HFFc6 (cell line): ENCODE results near the gene RPS13. TPM values are rescaled to one million over a fixed set of nuclear protein-coding genes. Genes with fewer than 3 reads are reported as not detected.
"Not testable (repeated sequence)": the region's sequence is repeated elsewhere in the genome, so short reads cannot be mapped to it uniquely, and the experiment has no call there.

Experiments used
- DNase-seq: peaks from one replicate; pipeline ENCODE4 v3.0.0-alpha.2; 2018
- H3K27ac Mint-ChIP-seq: 2 replicates; pipeline ENCODE4 v1.8.0; 2020; ENCODE audit warnings: mild to moderate bottlenecking, mixed read lengths
- H3K27me3 Mint-ChIP-seq: 2 replicates; pipeline ENCODE4 v1.8.0; 2021; ENCODE audit warnings: mild to moderate bottlenecking, moderate library complexity, mixed read lengths; ENCODE audit not compliant: insufficient read depth
- H3K36me3 Mint-ChIP-seq: 2 replicates; pipeline ENCODE4 v1.8.0; 2021; ENCODE audit warnings: low read depth, mixed read lengths
- H3K4me1 Mint-ChIP-seq: 2 replicates; pipeline ENCODE4 v1.8.0; 2020; ENCODE audit warnings: low read depth, mixed read lengths
- H3K4me3 Mint-ChIP-seq: 2 replicates; pipeline ENCODE4 v1.8.0; 2020; ENCODE audit warnings: mild to moderate bottlenecking, moderate library complexity, mixed read lengths
- H3K9me3 Mint-ChIP-seq: 2 replicates; pipeline ENCODE4 v1.8.0; 2020; ENCODE audit warnings: mild to moderate bottlenecking, mixed read lengths
- CTCF ChIP-seq: fragments of 200-600 bp; sonication (generic); IDR thresholded peaks from 2 replicates; pipeline ENCODE4 v1.5.0; 2021; ENCODE audit warnings: antibody characterized with exemption, mild to moderate bottlenecking
- total RNA-seq, 6 experiments: library from RNA; stranded (reverse); fragmentation: NEBNext Ultra II Directional; extraction: Animal tissue kit (Norgen Biotek cat#: 25700); gene quantifications; 2 replicates in 1 of 6; 3 replicates in 5 of 6; pipeline ENCODE4 v1.2.3, GENCODE V29; 2021

Gene RPS13
- total RNA-seq, 6 experiments from 2014 or later = 965 to 1,115 (median 1,072) TPM

- Mint-ChIP-seq H3K9me3 (no peaks in the 10 kb centered on the region), H3K27me3 (peaks cover 3% of the 10 kb centered on the region; the same call in 1 of the 2 replicates), H3K4me3 (no peak overlapping the region), H3K36me3 (no peaks in the 10 kb centered on the region), H3K4me1 (no peaks in the 10 kb centered on the region), H3K27ac (no peak overlapping the region)
- TF ChIP-seq CTCF = no peak
- no peak for DNase-seq
These were observed 30.8 kb downstream of the RPS13 start for GRCh38 chr11:17046690-17047089.

DNA sequence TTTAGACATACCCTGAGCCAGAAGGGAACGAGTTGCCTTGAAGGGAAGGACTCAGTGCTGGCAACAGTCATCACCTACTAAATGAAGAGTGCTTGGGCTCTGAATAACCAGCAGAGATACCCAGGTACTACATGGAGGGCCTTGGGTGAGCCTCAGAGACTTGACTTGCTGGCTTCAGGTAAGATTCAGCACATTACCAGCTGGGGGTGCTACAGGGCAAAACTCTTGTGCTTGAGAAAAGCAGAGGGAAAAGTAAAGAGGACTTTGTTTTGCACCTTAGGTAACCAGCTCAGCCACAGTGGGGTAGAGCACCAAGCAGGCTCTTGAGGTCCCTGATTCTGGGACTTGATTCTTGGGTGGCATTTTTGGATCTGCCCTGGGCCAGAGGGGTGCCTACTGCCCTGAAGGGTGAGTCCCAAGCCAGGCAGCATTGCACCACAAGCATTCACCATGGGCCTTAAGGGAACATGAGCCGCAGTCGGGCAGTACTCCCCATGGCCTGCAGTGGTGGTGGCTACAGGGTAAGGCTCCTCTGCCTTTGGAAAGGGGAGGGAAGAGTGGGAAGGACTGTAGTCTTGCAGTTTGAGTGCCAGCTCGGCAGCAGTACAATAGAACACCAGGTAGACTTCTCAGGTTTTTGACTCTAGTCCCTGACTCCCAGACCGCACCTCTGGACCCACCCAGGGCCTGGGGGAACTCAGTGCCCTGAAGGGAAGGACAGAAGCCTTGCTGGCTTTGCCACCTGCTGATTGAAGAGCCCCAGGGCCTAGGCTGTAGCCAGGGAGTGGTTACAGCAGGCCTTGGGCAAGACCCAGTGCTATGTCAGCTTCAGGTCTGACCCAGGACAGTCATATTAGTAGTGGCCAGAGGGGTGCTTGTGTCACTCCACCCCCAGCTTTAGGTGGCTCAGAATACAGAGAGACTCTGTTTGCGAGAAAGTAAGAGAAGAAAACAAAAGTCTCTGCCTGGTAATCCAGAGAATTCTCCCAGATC is 40.5 kb downstream of the RPS13 start:
- Mint-ChIP-seq H3K4me1 (no peaks in the 10 kb centered on the region), H3K4me3 (no peak overlapping the region), H3K9me3 (no peaks in the 10 kb centered on the region), H3K27me3 (peaks cover 5% of the 10 kb centered on the region), H3K36me3 (no peaks in the 10 kb centered on the region), H3K27ac (no peak overlapping the region)
- TF ChIP-seq CTCF = no peak
- DNase-seq = no peak

DNA sequence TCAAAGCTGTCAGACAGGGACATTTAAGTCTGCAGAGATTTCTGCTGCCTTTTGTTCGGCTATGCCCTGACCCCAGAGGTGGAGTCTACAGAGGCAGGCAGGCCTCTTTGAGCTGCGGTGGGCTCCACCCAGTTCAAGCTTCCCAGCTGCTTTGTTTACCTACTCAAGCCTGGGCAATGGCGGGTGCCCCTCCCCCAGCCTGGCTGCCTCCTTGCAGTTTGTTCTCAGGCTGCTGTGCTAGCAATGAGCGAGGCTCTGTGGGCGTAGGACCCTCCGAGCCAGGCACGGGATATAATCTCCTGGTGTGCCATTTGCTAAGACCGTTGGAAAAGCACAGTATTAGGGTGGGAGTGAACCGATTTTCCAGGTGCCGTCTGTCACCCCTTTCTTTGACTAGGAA is 43.4 kb downstream of the RPS13 start:
- not testable (repeated sequence) for DNase-seq, H3K27me3 Mint-ChIP-seq, H3K36me3 Mint-ChIP-seq, H3K9me3 Mint-ChIP-seq, H3K4me3 Mint-ChIP-seq, H3K4me1 Mint-ChIP-seq, H3K27ac Mint-ChIP-seq

- no peaks in the 10 kb centered on the region for H3K9me3 Mint-ChIP-seq
- no peaks in the 10 kb centered on the region for H3K36me3 Mint-ChIP-seq
- H3K27ac Mint-ChIP-seq = no peak overlapping the region
- no peak overlapping the region for H3K4me3 Mint-ChIP-seq
- H3K4me1 Mint-ChIP-seq = no peaks in the 10 kb centered on the region
- H3K27me3 Mint-ChIP-seq = peaks cover 4% of the 10 kb centered on the region
- TF ChIP-seq CTCF = no peak
- no peak for DNase-seq
These were observed 50.9 kb downstream of the RPS13 start for GRCh38 chr11:17026487-17027082.

GRCh38 chr11:17024924-17025323 is 52.5 kb downstream of the RPS13 start:
- Mint-ChIP-seq H3K27me3 (peaks cover 9% of the 10 kb centered on the region), H3K36me3 (no peaks in the 10 kb centered on the region), H3K4me1 (peaks cover 7% of the 10 kb centered on the region), H3K27ac (no peak overlapping the region), H3K9me3 (no peaks in the 10 kb centered on the region), H3K4me3 (no peak overlapping the region)
- no peak for TF ChIP-seq CTCF
- no peak for DNase-seq

Other genes with a start within 250 kb of the RPS13 start
- gene PLEKHA7, start 63.3 kb downstream of the RPS13 start, total RNA-seq = under 1 TPM in 3 of 6 experiments, not detected in 3; 0.07 to 0.24 (median 0.08) TPM
- gene PIK3C2A, start 130.3 kb upstream of the RPS13 start, total RNA-seq = 10 to 100 TPM; 52.7 to 60.7 (median 57.6) TPM
- gene NUCB2, start 199.1 kb upstream of the RPS13 start, total RNA-seq = 100 to 1,000 TPM; 124 to 180 (median 161) TPM